Endothelial cell of umbilical vein (primary cell): ENCODE data around the gene SMG5.

Experiments
- CTCF ChIP-seq, 2 donors: IDR thresholded peaks; 1 replicate in 1 of 2; 2 replicates in 1 of 2; pipeline ENCODE4 v1.5.1; 2011; ENCODE audit warnings: low read length in 2 of 2, mild to moderate bottlenecking in 2 of 2, moderate library complexity in 2 of 2, control low read depth in 1 of 2, inconsistent platforms in 1 of 2, low read depth in 1 of 2; ENCODE audit not compliant: insufficient read depth in 1 of 2; ENCODE audit errors: extremely low read depth in 1 of 2
- EZH2 ChIP-seq: IDR thresholded peaks from 2 replicates; pipeline ENCODE4 v1.6.1; 2012; ENCODE audit warnings: borderline replicate concordance, low read depth, mild to moderate bottlenecking, moderate library complexity, low read length, inconsistent platforms; ENCODE audit not compliant: severe bottlenecking
- FOS ChIP-seq: IDR thresholded peaks from 2 replicates; pipeline ENCODE4 v1.6.1; 2011; ENCODE audit warnings: mild to moderate bottlenecking, low read length, moderate library complexity, borderline replicate concordance; ENCODE audit not compliant: insufficient read depth
- GATA2 ChIP-seq: IDR thresholded peaks from 2 replicates; pipeline ENCODE4 v1.7.0; 2011; ENCODE audit warnings: low read depth, mild to moderate bottlenecking, moderate library complexity, mixed read lengths, low read length; ENCODE audit not compliant: insufficient read length, insufficient read depth
- JUN ChIP-seq: IDR thresholded peaks from 2 replicates; pipeline ENCODE4 v1.6.1; 2011; ENCODE audit warnings: borderline replicate concordance, low read depth; ENCODE audit not compliant: insufficient read length, insufficient read depth
- MAX ChIP-seq: IDR thresholded peaks from 2 replicates; pipeline ENCODE4 v1.6.1; 2011; ENCODE audit not compliant: insufficient read depth, insufficient read length
- MYC ChIP-seq: IDR thresholded peaks from one replicate; pipeline ENCODE4 v1.6.1; 2011; ENCODE audit warnings: mild to moderate bottlenecking, low read depth, low read length
- POLR2A ChIP-seq: IDR thresholded peaks from 2 replicates; pipeline ENCODE4 v1.6.1; 2012; ENCODE audit warnings: low read depth, mild to moderate bottlenecking, control low read depth, low read length
- POLR2AphosphoS5 ChIP-seq: IDR thresholded peaks from 2 replicates; pipeline ENCODE4 v1.6.1; 2012; ENCODE audit warnings: low read depth, mild to moderate bottlenecking, control low read depth, low read length, moderate library complexity; ENCODE audit not compliant: insufficient read depth

GRCh38 chr1:156283521-156283920 lies 896 bp upstream of the SMG5 start:
- TF ChIP-seq CTCF (IDR thresholded peaks at IDR 0.05; ENCODE audit: extremely low read depth in 1 of 2, insufficient read depth in 1 of 2, low read depth in 1 of 2, low read length in 2 of 2) = no peak
- no peak for TF ChIP-seq POLR2A
- TF ChIP-seq EZH2 = no peak
- no peak for TF ChIP-seq MAX
- no peak for TF ChIP-seq MYC
- no peak for TF ChIP-seq POLR2AphosphoS5
- TF ChIP-seq FOS = no peak
- no peak for TF ChIP-seq JUN
- no peak for TF ChIP-seq GATA2
